Coronary artery (tissue), 2 donors: ENCODE results near the gene DDB1.

Experiments
- DNase-seq: peaks from one replicate; pipeline ENCODE4 v3.0.0-alpha.2; 2017; ENCODE audit warnings: low spot score
- H3K27ac ChIP-seq, 2 donors: fragments of 200-600 bp; sonication (generic); one replicate each; pipeline ENCODE4 v1.5.1; 2016 to 2019
- H3K4me3 ChIP-seq: fragments of 200-600 bp; sonication (generic); 2 replicates; pipeline ENCODE4 v1.5.1; 2016; ENCODE audit warnings: mild to moderate bottlenecking, moderate library complexity
- TF ChIP-seq, protein P1 (sequence below): fragments of 200-600 bp; sonication (generic); IDR thresholded peaks from one replicate; pipeline ENCODE4 v1.5.1; 2019; ENCODE audit warnings: antibody characterized with exemption

DDB1 gene

GRCh38 chr11:61307354-61307753 is 25.6 kb downstream of the DDB1 start:
- no peak for DNase-seq
- Histone ChIP-seq H3K4me3 (no peak overlapping the region), H3K27ac (no peak overlapping the region)
- TF ChIP-seq, protein P1, sequence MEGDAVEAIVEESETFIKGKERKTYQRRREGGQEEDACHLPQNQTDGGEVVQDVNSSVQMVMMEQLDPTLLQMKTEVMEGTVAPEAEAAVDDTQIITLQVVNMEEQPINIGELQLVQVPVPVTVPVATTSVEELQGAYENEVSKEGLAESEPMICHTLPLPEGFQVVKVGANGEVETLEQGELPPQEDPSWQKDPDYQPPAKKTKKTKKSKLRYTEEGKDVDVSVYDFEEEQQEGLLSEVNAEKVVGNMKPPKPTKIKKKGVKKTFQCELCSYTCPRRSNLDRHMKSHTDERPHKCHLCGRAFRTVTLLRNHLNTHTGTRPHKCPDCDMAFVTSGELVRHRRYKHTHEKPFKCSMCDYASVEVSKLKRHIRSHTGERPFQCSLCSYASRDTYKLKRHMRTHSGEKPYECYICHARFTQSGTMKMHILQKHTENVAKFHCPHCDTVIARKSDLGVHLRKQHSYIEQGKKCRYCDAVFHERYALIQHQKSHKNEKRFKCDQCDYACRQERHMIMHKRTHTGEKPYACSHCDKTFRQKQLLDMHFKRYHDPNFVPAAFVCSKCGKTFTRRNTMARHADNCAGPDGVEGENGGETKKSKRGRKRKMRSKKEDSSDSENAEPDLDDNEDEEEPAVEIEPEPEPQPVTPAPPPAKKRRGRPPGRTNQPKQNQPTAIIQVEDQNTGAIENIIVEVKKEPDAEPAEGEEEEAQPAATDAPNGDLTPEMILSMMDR = no peak

DNA sequence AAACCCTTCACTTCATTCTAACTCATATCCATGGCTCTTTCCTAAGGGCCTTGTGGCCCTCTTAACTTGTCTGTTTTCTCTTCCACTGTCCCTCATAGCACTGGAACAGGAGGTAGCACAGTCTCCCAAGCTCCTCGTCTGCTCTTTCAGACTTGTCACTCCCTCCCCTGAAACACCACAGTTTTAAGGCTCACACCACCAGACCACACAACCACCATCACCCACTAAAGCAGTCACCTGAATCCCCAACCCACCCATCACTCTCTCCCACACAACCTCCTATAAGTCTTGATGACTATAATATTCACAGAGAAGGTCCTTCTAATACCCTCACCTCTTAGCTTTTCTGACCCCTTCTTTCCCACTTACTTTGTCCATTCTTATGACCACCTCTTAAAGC is 26.7 kb downstream of the DDB1 start:
- H3K27ac ChIP-seq = no peak overlapping the region
- TF ChIP-seq, protein P1 = no peak
- no peak overlapping the region for H3K4me3 ChIP-seq
- DNase-seq = no peak

DNA sequence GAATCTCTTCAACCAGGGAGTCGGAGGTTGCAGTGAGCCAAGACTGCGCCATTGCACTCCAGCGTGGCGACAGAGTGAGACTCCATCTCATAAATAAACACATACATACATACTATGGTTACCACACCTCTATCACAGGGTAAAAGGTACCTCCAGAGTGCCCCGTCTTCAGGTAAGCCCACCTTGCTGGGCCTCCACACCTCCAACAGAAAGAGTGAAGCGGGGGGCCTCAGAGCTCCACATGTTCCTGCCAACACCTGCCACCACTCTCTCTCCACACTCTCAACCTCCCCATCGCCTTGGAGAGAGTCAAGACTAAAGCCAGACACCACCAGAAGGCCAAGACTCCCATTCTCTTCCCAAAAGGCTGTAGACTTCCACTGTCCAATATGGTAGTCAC is 27.5 kb downstream of the DDB1 start:
- Histone ChIP-seq H3K27ac (no peak overlapping the region), H3K4me3 (no peak overlapping the region)
- TF ChIP-seq, protein P1 = no peak
- no peak for DNase-seq

- Histone ChIP-seq H3K27ac (no peak overlapping the region), H3K4me3 (no peak overlapping the region)
- TF ChIP-seq, protein P1 = no peak
- DNase-seq = no peak
Measured at GRCh38 chr11:61303725-61304124, 29.2 kb downstream of the DDB1 start.

DNA sequence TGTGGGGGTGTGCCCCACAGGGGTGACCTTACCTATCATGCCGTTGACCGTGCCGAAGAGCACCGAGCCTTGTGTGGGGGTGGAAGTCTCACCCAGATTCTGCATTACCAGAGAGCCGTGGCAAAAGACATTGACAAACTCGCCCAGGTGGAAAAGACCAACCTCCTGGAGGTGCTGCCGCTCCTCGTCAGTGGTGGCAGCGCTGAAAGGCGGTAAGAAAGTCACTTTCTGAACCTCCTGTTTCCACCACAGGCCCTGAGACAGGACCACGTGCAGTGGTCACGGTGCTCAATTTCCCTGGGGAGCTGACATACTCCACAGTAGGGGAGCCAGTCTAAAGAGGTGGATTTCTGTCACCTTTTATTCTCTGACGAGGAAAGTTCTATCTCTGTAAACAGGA is 30.4 kb downstream of the DDB1 start:
- no peak overlapping the region for H3K27ac ChIP-seq
- no peak for DNase-seq
- TF ChIP-seq, protein P1 = no peak
- H3K4me3 ChIP-seq = no peak overlapping the region

GRCh38 chr11:61298663-61299244 is 34.2 kb downstream of the DDB1 start:
- Histone ChIP-seq H3K4me3 (no peak overlapping the region), H3K27ac (peak overlapping the region in 1 of 2 donors; percentile 13)
- TF ChIP-seq, protein P1 = no peak
- no peak for DNase-seq

DNA sequence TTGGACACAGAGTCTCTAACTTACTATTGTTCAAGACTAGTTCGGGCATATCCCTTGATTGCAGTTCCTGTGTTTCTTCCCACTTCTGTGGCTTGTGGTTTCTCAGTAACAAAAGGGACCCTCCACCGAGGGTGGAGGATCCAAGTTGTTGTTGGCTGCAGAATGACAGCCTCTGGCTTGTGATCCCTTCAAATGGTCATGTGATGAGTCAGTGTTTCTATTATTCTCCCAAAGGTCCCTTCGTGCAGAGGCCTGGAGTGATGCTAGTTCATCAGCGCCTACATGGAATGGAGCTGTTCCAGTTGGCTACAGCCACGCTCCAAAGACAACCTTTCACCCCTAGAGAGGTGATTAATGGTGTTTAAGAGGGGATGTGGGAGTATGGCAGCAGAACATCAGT is 35.2 kb downstream of the DDB1 start:
- no peak for DNase-seq
- TF ChIP-seq, protein P1 = no peak
- no peak overlapping the region for H3K4me3 ChIP-seq
- peak overlapping the region in 1 of 2 donors; percentile 13 for H3K27ac ChIP-seq
